Smooth muscle cell (in vitro differentiated cells): Measurements from ENCODE around the gene ABHD16A. TPM values are rescaled to one million over a fixed set of nuclear protein-coding genes. Genes with fewer than 3 reads are reported as not detected.

Experiments
- DNase-seq: peaks from one replicate; lab custom pipeline; 2025; ENCODE audit not compliant: unreplicated experiment; lab: John Stamatoyannopoulos, UW
- H2AFZ ChIP-seq: fragments of 200-600 bp; sonication (generic); 2 replicates; pipeline ENCODE4 v1.6.0; 2016; ENCODE audit warnings: antibody characterized with exemption, low read depth, mild to moderate bottlenecking
- H3F3A ChIP-seq: fragments of 200-600 bp; sonication (generic); 2 replicates; pipeline ENCODE4 v1.6.0; 2017; ENCODE audit warnings: antibody characterized with exemption, low read depth
- H3K27ac ChIP-seq: fragments of 200-600 bp; sonication (generic); 2 replicates; pipeline ENCODE4 v1.5.1; 2016; ENCODE audit warnings: low read depth, mild to moderate bottlenecking
- H3K27me3 ChIP-seq: fragments of 200-600 bp; sonication (generic); 2 replicates; pipeline ENCODE4 v1.6.1; 2016; ENCODE audit warnings: low read depth, mild to moderate bottlenecking
- H3K36me3 ChIP-seq: fragments of 200-600 bp; sonication (generic); 2 replicates; pipeline ENCODE4 v1.5.1; 2016; ENCODE audit warnings: low read depth
- H3K4me1 ChIP-seq: fragments of 200-600 bp; sonication (generic); 2 replicates; pipeline ENCODE4 v1.5.1; 2016; ENCODE audit warnings: low read depth
- H3K4me2 ChIP-seq: fragments of 200-600 bp; sonication (generic); 2 replicates; pipeline ENCODE4 v1.6.0; 2016; ENCODE audit warnings: mild to moderate bottlenecking
- H3K4me3 ChIP-seq: fragments of 200-600 bp; sonication (generic); 2 replicates; pipeline ENCODE4 v1.5.1; 2016; ENCODE audit warnings: mild to moderate bottlenecking
- H3K79me2 ChIP-seq: fragments of 200-600 bp; sonication (generic); 2 replicates; pipeline ENCODE4 v1.6.0; 2016; ENCODE audit warnings: low read depth, mild to moderate bottlenecking
- H3K9ac ChIP-seq: fragments of 200-600 bp; sonication (generic); 2 replicates; pipeline ENCODE4 v1.6.0; 2016; ENCODE audit warnings: low read depth
- H3K9me3 ChIP-seq: fragments of 200-600 bp; sonication (generic); replicated peaks from 2 replicates; pipeline ENCODE4 v1.5.1; 2016; ENCODE audit warnings: low read depth
- H4K20me1 ChIP-seq: fragments of 200-600 bp; sonication (generic); 2 replicates; pipeline ENCODE4 v1.6.0; 2016; ENCODE audit warnings: low read depth
- WGBS: methylation state at CpG from one replicate; pipeline ENCODE4 v1.1.7; 2016; ENCODE audit warnings: low lambda C conversion rate; 5-methylcytosine and 5-hydroxymethylcytosine counted together
- polyA plus RNA-seq: library from polyadenylated mRNA; unstranded; fragments of >200 nt; fragmentation: Nextera tagmentation; extraction: Ambion mirVana; gene quantifications from 2 replicates; pipeline ENCODE4 v1.2.1, GENCODE V29; 2016
- total RNA-seq: library from RNA; depleted of rRNA; stranded (reverse); fragments of >200 nt; gene quantifications from 2 replicates; pipeline ENCODE4 v1.2.3, GENCODE V29; 2014
- TF ChIP-seq, protein P1 (sequence below): fragments of 200-600 bp; sonication (generic); IDR thresholded peaks from 2 replicates; pipeline ENCODE4 v1.5.1; 2017; ENCODE audit warnings: borderline replicate concordance, mild to moderate bottlenecking, antibody characterized with exemption; ENCODE audit not compliant: insufficient read depth, poor library complexity, severe bottlenecking

Gene ABHD16A
- total and polyA plus RNA-seq, 2 experiments from 2014 or later = 24.9 to 39.9 TPM

DNA sequence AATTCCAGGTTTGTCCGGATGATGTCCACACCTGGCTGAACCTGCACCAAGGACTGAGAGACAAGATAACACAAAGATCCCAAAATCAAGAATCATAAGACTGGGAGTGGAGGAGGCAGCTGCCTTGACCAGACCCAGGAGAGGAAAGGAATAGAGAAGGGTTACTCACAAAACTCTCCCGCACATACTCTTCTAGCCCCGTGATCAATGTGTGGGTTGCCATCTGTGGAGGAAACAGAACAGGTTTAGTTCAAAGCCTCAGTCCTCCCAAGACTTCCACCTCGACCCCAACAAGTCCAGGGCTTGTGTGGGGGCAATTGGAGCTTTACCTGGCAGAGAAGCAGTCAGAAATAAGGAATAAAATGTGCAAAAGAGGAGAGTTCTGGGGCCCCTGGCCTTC, 61.8 kb downstream of the ABHD16A start:
- 92% methylated on average over 4 of the region's 4 CpGs for WGBS
- H3K36me3 ChIP-seq = peaks cover 10% of the 10 kb centered on the region

GRCh38 chr6:31640612-31641011, 62.5 kb downstream of the ABHD16A start:
- Histone ChIP-seq H3K4me3 (no peak overlapping the region), H3K4me1 (no peaks in the 10 kb centered on the region), H3K4me2 (no peak overlapping the region), H4K20me1 (peaks cover 9% of the 10 kb centered on the region), H2AFZ (no peak overlapping the region), H3F3A (peaks cover 48% of the 10 kb centered on the region), H3K27ac (peak overlapping the region; percentile 67), H3K9ac (no peak overlapping the region), H3K36me3 (peaks cover 12% of the 10 kb centered on the region), H3K27me3 (no peaks in the 10 kb centered on the region), H3K9me3 (no peaks in the 10 kb centered on the region), H3K79me2 (no peaks in the 10 kb centered on the region)
- DNase-seq = no peak
- 97% methylated on average over 6 of the region's 6 CpGs for WGBS
- TF ChIP-seq, protein P1, sequence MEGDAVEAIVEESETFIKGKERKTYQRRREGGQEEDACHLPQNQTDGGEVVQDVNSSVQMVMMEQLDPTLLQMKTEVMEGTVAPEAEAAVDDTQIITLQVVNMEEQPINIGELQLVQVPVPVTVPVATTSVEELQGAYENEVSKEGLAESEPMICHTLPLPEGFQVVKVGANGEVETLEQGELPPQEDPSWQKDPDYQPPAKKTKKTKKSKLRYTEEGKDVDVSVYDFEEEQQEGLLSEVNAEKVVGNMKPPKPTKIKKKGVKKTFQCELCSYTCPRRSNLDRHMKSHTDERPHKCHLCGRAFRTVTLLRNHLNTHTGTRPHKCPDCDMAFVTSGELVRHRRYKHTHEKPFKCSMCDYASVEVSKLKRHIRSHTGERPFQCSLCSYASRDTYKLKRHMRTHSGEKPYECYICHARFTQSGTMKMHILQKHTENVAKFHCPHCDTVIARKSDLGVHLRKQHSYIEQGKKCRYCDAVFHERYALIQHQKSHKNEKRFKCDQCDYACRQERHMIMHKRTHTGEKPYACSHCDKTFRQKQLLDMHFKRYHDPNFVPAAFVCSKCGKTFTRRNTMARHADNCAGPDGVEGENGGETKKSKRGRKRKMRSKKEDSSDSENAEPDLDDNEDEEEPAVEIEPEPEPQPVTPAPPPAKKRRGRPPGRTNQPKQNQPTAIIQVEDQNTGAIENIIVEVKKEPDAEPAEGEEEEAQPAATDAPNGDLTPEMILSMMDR = no peak

More for the DNA sequence above, 61.8 kb downstream of the ABHD16A start:
- H3K4me1 ChIP-seq = no peaks in the 10 kb centered on the region
- H3K9me3 ChIP-seq = no peaks in the 10 kb centered on the region
- no peak overlapping the region for H3K4me3 ChIP-seq
- H3F3A ChIP-seq = peaks cover 41% of the 10 kb centered on the region
- DNase-seq = no peak
- no peaks in the 10 kb centered on the region for H3K27me3 ChIP-seq
- H3K9ac ChIP-seq = no peak overlapping the region
- H4K20me1 ChIP-seq = peaks cover 9% of the 10 kb centered on the region
- TF ChIP-seq, protein P1 = no peak
- no peak overlapping the region for H3K27ac ChIP-seq
- no peak overlapping the region for H3K4me2 ChIP-seq
- H2AFZ ChIP-seq = no peak overlapping the region
- no peaks in the 10 kb centered on the region for H3K79me2 ChIP-seq

DNA sequence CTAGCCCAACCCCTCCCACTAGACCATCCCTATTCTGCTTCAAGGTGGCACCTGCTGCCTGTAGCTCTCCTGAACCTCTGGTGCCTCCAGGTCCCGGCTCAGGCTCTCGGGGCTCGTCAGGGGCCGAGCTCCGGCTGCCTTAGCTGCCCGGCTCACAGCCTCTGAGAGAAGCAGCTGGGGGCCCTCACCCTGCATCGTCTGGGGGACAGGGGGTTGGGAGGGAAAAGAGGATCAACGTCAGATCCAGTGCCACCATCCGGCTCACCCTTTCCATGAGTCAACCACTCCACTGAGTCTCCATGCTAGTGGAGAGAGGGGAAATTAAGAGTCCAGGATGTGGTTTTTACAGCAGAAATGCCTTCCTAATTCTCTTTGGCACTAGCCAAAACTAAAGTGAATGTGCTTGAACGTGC, 63.7 kb downstream of the ABHD16A start:
- no peak for DNase-seq
- peaks cover 16% of the 10 kb centered on the region for H4K20me1 ChIP-seq
- no peak overlapping the region for H2AFZ ChIP-seq
- no peak overlapping the region for H3K9ac ChIP-seq
- WGBS = 76% methylated on average over 10 of the region's 10 CpGs
- peak overlapping the region; percentile 67 for H3K27ac ChIP-seq
- H3K4me1 ChIP-seq = no peaks in the 10 kb centered on the region
- H3K9me3 ChIP-seq = no peaks in the 10 kb centered on the region
- H3K79me2 ChIP-seq = no peaks in the 10 kb centered on the region
- H3K4me3 ChIP-seq = no peak overlapping the region
- H3K27me3 ChIP-seq = no peaks in the 10 kb centered on the region
- H3K4me2 ChIP-seq = no peak overlapping the region
- H3F3A ChIP-seq = peaks cover 54% of the 10 kb centered on the region
- H3K36me3 ChIP-seq = peaks cover 9% of the 10 kb centered on the region
- TF ChIP-seq, protein P1 = no peak

DNA sequence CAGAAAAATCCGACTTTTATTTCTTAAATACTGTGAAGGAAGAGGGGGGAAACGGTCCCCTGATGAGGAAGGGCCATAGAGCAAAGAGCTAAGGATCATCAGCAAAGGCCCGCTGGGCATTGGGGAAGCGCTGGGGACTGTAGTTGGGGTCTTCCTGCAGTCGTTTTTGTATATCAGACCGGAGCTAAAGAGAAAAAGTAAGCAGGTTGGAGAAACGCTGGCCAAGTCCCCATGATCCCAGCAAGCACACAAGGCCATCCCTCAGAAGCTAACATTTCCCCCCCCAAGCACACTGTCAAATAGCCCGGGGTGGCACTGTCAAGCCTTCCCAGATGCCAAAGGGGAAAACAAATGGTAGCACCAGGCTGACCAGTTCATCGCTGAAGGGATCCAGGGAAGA, 64.1 kb downstream of the ABHD16A start:
- TF ChIP-seq, protein P1 = no peak
- Histone ChIP-seq H3K36me3 (peaks cover 13% of the 10 kb centered on the region), H3K4me3 (no peak overlapping the region), H3K9me3 (no peaks in the 10 kb centered on the region), H3K4me2 (no peak overlapping the region), H3K4me1 (no peaks in the 10 kb centered on the region), H3K9ac (no peak overlapping the region), H3F3A (peaks cover 58% of the 10 kb centered on the region), H3K79me2 (no peaks in the 10 kb centered on the region), H2AFZ (no peak overlapping the region), H3K27me3 (no peaks in the 10 kb centered on the region), H4K20me1 (peaks cover 20% of the 10 kb centered on the region), H3K27ac (peak overlapping the region; percentile 67)
- DNase-seq = no peak
- 92% methylated on average over 9 of the region's 9 CpGs for WGBS
